ENCODE results near the gene ZACN.

The ZACN gene

DNA sequence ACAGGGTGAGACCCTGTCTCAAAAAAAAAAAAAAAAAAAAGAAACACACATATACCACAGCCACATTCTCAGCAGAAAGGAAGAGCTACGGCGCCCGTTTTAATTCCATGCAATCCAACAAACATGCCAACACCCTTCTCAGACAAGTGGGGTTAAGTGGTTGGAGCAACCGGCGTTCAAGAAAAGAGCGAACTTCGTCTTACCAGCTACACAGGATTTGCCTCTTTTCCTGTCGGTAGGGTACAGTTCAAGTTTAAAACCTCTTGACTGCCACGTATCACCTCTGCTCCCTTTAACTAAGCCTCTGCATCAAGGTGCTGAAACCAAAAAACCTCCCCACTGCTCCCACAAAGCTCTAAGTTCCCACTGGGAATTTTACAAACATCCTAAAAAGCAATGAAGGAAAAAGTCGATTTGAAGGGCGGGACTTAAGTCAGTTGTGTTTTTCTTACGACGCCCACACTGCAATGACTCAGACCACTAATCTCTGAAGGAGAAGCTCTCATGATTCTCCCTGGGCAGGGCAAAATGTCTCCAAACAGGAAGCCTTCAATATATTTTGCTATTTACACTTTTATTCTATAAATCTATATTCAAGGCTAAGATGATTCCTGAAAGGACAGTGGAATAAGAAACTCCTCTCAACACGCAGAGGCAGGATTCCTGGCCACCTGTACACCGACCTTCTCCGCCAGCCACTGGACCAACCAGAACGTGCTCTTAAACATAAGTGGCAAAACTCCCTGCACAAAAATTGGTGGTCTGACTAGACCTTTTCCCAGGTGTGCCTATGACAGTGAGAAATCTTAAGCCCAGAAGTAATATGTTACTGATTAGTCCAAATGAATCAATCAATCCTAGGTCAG is 25.5 kb upstream of the ZACN start:
- TF ChIP-seq TAF1 (IDR thresholded peaks at IDR 0.05; ENCODE audit: borderline replicate concordance, insufficient read depth, low read length) = no peak
- TF ChIP-seq SIN3A (IDR thresholded peaks at IDR 0.05; ENCODE audit: borderline replicate concordance, insufficient read depth, low read length) = no peak
- no peak for TF ChIP-seq FOXP2 (optimal IDR thresholded peaks at IDR 0.05; ENCODE audit: borderline replicate concordance, extremely low read depth, extremely low read length, insufficient read depth)
- TF ChIP-seq, protein P1, sequence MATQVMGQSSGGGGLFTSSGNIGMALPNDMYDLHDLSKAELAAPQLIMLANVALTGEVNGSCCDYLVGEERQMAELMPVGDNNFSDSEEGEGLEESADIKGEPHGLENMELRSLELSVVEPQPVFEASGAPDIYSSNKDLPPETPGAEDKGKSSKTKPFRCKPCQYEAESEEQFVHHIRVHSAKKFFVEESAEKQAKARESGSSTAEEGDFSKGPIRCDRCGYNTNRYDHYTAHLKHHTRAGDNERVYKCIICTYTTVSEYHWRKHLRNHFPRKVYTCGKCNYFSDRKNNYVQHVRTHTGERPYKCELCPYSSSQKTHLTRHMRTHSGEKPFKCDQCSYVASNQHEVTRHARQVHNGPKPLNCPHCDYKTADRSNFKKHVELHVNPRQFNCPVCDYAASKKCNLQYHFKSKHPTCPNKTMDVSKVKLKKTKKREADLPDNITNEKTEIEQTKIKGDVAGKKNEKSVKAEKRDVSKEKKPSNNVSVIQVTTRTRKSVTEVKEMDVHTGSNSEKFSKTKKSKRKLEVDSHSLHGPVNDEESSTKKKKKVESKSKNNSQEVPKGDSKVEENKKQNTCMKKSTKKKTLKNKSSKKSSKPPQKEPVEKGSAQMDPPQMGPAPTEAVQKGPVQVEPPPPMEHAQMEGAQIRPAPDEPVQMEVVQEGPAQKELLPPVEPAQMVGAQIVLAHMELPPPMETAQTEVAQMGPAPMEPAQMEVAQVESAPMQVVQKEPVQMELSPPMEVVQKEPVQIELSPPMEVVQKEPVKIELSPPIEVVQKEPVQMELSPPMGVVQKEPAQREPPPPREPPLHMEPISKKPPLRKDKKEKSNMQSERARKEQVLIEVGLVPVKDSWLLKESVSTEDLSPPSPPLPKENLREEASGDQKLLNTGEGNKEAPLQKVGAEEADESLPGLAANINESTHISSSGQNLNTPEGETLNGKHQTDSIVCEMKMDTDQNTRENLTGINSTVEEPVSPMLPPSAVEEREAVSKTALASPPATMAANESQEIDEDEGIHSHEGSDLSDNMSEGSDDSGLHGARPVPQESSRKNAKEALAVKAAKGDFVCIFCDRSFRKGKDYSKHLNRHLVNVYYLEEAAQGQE (IDR thresholded peaks at IDR 0.05; ENCODE audit: insufficient read depth in 1 of 2, low read depth in 2 of 2, low read length in 2 of 2) = no peak

DNA sequence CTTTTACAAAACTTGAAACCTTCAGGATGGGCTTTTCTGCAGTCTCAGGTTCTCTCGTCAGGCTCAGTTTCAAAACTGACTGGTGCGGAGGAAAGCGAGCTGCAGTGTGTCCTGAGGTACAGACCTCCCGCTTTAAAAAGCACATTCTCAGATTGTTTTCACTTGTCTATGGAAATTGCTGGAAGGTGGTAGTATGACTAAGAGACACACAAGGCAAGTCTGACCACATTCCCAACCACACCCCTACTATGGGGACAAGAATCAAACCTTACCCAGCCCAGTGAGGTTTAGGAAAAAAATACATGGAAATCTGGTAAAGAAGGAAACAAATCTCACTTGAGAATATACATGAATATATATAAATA is 24.9 kb upstream of the ZACN start:
- TF ChIP-seq FOXP2 (optimal IDR thresholded peaks at IDR 0.05; ENCODE audit: borderline replicate concordance, extremely low read depth, extremely low read length, insufficient read depth) = no peak
- TF ChIP-seq SIN3A (IDR thresholded peaks at IDR 0.05; ENCODE audit: borderline replicate concordance, insufficient read depth, low read length) = no peak
- TF ChIP-seq, protein P1 (IDR thresholded peaks at IDR 0.05; ENCODE audit: insufficient read depth in 1 of 2, low read depth in 2 of 2, low read length in 2 of 2) = no peak
- no peak for TF ChIP-seq POLR2AphosphoS5 (IDR thresholded peaks at IDR 0.05; ENCODE audit: low read depth, low read length)

DNA sequence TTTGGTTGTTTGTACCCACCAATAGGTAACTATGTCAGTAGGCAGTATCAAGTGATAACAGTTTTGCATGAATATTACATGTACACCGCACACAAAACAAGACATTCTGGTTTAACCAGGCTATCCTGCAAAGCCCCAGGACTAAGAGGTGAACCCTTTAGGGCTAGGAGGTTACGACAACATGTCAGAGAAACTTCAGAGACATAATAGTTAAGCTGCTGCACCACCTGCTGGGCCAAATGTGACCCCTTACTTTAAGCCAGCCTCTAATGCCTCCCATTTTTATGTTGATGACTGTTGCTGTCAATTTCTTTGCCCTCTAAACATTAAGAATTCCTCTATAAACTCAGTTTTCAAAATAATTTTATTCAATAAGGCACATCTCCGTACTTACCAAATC is 22.1 kb upstream of the ZACN start:
- no peak for TF ChIP-seq TAF1 (IDR thresholded peaks at IDR 0.05; ENCODE audit: borderline replicate concordance, insufficient read depth, low read length)
- no peak for TF ChIP-seq SIN3A (IDR thresholded peaks at IDR 0.05; ENCODE audit: borderline replicate concordance, insufficient read depth, low read length)
- TF ChIP-seq, protein P1 (IDR thresholded peaks at IDR 0.05; ENCODE audit: insufficient read depth in 1 of 2, low read depth in 2 of 2, low read length in 2 of 2) = no peak
- no peak for TF ChIP-seq FOXP2 (optimal IDR thresholded peaks at IDR 0.05; ENCODE audit: borderline replicate concordance, extremely low read depth, extremely low read length, insufficient read depth)
- TF ChIP-seq POLR2AphosphoS5 (IDR thresholded peaks at IDR 0.05; ENCODE audit: low read depth, low read length) = no peak

DNA sequence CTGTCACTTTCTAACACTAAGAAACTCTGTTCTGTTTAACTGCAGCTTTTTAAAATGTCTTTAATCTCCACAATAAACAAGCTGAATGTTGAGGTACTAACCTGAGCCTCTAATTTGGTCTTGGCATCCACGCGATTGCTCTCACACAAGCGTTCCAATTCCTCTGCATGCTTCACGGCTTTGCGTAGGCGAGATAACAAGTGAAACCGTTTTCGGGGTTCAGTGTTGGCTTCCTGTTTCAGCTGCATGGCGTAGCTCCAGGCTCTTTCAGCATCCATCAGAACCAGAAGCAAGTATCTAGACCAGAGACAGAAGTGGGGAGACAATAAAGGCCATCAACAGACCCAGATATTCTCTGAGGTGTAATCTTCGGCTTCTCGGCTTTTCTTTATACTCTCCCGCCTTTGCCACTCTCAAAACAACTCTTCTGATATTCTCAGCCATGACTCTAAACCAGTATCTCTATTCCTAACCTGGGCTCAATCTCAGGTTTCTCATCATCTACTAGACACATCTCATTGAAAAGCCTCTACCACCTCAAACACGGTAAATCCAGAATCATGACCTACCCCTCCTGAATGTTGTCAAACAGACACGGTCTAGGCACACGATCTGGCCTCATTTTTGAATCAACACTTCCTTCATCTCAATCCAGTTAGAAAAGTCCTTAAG is 15.0 kb upstream of the ZACN start:
- TF ChIP-seq POLR2AphosphoS5 (IDR thresholded peaks at IDR 0.05; ENCODE audit: low read depth, low read length) = no peak
- TF ChIP-seq, protein P1 (IDR thresholded peaks at IDR 0.05; ENCODE audit: insufficient read depth in 1 of 2, low read depth in 2 of 2, low read length in 2 of 2) = no peak
- TF ChIP-seq FOXP2 (optimal IDR thresholded peaks at IDR 0.05; ENCODE audit: borderline replicate concordance, extremely low read depth, extremely low read length, insufficient read depth) = no peak
- no peak for TF ChIP-seq SIN3A (IDR thresholded peaks at IDR 0.05; ENCODE audit: borderline replicate concordance, insufficient read depth, low read length)
- no peak for TF ChIP-seq TAF1 (IDR thresholded peaks at IDR 0.05; ENCODE audit: borderline replicate concordance, insufficient read depth, low read length)
